MV-4-11 (cell line): ENCODE data around the gene MATN1.

Experiments used
- DNase-seq: peaks from one replicate; lab custom pipeline; 2025; lab: John Stamatoyannopoulos, UW

The MATN1 gene

GRCh38 chr1:30680879-30681278, 42.5 kb downstream of the MATN1 start:
- DNase-seq: no peak

- DNase-seq: no peak
Observed at GRCh38 chr1:30680429-30680828, 43.0 kb downstream of the MATN1 start.

DNA sequence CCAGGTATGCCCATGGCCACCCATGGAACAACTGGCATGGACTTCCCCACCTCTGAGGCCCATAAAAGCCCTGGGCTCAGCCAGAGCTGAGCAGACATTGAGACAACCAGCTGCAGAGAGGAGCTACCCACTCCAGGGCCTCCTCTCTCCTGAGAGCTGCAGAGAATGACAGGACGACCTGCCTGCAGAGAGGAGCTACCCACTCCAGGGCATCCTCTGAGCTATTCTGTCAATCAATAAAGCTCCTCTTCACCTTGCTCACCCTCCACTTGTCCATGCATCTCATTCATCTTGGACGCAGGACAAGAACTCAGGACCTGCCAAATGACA, 43.4 kb downstream of the MATN1 start:
- DNase-seq: no peak

DNA sequence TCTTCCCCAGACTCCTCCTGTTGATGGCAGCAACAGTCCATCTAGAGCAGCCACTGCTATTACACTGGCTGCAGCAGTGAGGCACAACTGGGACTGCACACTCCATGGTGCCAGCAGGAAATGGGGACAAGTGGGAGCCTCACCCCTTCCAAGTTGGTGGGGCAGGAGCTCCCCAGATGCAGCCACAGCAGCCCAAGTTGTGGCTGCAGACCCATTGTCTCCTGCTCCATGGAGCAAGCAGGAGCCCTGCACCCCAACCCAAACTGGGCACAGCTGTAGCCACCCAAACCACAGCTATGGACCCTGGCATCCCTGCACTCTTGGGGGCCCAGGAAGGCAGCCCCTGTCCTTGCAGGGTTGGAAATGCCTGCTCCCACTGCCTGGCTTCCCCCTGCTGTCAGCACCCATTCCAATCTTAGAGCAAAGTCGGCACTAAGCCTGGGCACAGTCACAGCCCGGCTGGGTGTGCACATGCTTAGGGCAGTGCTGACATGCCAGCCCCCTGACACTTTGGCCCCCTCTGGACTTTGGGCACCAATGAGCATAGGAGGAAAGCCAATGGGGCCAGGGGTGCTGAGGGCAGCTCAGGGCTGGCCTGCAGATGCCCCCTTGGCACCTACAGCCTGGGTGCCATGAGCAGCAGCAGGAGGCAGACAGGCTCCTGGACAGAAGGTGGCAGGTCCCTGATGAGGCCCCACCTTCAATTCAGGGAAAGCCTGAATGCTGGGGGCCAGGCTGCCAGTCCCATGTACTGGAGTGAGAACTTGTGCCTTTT, 44.0 kb downstream of the MATN1 start:
- no peak for DNase-seq

- no peak for DNase-seq
Observed at GRCh38 chr1:30678209-30678608, 45.2 kb downstream of the MATN1 start.

DNA sequence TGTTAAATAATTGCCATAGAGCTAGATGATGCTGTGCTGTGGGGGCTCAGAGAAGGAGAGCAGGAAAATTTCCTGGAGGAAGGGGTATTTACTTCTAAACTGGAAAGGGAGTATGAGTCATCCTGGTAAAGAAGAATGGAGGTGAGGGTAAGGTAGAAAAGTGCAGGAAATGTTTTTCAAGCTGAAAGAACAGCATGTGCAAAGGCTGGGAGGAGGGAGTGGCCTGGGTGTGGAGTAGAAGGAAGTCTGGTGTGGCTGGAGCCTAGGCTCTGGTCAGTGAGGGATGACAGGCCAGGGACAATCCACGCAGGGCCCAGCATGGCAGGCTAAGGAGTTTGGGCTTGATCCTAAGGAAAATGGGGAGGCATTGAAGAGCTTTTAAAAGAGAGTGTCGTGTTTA, 45.9 kb downstream of the MATN1 start:
- no peak for DNase-seq

GRCh38 chr1:30675761-30676160, 47.6 kb downstream of the MATN1 start:
- peak; percentile 74 for DNase-seq

- DNase-seq: no peak
Observed at GRCh38 chr1:30675289-30675688, 48.1 kb downstream of the MATN1 start.

GRCh38 chr1:30673395-30673794, 50.0 kb downstream of the MATN1 start:
- DNase-seq: no peak

DNA sequence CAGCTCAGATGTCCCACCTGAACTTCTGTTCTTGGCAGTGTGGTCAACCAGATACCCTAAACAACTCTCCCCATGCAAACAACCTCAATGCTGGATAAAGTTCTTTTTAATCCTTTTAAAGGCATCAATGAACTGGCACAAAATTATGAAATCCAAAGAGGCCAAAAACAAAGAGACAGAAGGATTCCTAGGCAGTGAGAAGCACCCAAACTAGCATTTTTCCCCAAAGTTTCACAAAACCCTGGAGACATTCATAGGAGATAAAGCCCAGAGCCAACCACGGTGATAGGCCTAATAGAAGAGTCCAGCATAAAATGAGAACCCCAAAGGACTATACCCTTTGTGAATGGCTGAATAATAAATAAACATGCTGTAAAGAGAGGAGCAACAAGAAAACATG, 50.7 kb downstream of the MATN1 start:
- DNase-seq: no peak

DNA sequence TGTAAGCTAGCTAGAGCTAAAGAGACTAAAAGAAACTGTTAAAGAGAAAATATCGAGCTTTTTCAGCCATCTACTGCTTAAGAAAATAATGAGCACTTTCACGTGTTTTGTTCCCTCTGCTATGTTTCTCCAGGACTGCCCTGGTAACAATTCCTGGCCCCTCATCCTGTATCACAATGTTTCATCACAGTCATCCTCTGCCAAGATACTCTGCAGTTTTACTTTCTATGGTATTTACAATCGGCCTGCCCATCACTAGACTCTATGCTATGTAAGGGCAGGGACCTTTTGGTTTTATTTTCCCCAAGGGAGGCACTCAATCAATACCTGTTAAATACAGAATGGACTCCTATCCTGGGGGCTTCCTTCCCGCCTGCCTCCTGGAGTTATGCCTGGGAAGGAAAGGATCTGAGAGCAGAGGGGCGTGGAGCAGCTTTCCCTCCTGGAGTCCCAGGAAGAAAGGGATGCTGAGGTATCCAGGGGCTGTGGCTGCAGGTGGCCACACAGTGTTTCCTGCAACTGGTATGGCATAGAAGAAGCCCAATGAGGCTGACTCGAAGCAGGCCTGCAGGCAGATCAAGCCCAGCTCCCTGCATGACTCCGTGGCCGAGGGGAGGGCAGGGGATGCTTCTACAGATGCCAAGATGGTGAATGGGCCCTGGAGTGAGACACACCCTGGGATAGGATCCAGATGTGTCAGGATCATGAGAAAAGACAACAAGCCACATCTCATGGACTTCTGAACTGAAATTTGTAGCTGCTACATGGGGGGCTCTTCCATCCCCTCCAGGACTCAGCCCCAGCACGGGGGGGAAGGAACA, 52.9 kb downstream of the MATN1 start:
- DNase-seq: no peak

GRCh38 chr1:30668546-30669327, 54.6 kb downstream of the MATN1 start:
- DNase-seq: no peak

DNA sequence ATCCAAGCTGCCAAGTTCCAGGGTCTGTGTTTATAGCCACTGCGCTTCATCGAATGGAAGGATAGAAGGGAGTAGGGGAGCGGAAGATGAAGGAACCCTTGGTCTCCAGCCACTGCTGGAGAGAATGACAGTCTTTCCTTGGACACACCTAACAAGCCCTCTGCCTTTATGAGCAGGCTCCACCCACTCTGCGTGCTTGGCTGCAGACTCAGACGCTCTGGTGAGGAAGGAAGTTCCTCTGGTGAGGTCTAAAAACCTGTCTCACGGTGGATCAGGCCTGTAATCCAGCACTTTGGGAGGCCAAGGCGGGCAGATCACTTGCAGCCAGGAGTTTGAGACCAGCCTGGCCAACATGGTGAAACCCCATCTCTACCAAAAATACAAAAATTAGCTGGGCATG, 55.4 kb downstream of the MATN1 start:
- DNase-seq: no peak

GRCh38 chr1:30666756-30667273, 56.6 kb downstream of the MATN1 start:
- no peak for DNase-seq

DNA sequence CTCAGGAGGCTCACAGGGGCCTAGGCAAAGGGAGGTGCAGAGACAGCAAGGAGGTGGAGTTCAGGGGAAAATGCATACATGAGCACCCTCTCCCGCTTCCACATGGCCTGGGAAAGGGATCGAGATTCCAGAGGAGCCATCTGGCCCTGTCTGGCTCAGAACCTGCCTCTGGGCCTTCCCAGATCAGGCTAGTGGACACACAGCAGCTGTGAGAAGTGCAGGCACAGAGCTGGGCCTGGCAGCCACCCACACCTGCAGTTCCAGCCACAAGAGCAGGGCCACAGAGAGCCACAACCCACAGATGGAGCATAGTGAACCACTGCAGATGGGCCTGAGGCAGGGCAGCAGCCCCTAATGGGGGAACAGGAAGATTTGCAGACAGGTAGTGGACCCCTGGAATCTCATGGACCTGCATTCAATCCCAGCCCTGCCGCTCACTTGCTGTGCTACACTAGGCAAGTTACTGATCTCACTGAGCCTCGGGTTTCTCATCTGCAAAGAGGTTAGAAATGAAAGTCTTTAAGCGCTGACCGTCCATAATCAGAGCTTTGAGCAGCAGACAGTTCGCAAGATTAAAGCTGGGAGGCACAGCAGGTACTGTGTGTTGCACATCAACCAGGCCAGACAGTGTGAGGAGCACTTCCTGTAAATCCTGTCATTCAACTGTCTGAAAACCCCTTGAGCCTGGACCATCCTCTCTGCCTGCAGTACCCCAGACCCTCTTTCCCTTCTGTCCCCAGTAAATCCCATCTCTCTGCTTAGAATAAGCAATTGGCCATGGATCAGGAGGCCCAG, 58.0 kb downstream of the MATN1 start:
- no peak for DNase-seq

GRCh38 chr1:30664103-30664755, 59.2 kb downstream of the MATN1 start:
- no peak for DNase-seq

- DNase-seq: no peak
Observed at GRCh38 chr1:30663596-30664091, 59.7 kb downstream of the MATN1 start.

DNA sequence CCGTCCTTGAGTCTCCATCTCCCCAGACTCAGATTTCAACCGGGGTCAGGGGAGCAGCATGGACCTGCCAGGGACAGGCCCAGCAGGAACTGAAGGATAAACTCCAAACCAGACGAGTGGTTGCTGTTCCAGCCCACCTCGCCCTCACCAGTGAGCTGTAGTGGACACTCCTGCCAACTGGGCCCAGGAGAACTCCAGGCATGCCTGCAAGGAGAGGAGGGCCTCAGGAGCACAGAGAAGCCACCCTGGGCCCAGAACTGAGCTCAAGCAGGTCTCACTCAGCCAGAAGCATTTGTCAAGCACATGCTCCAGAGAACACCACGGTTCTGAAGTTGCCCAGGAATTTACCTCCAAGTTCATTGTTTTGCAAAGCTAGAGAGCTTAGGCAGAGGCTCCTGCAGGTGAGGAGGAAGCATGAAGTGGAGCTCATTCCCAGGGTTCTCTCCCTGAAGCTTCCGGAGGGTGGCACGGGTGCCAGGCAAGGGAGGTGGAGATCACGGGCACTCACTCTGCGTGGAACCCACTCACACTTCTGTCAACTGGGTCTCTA, 61.0 kb downstream of the MATN1 start:
- no peak for DNase-seq

DNA sequence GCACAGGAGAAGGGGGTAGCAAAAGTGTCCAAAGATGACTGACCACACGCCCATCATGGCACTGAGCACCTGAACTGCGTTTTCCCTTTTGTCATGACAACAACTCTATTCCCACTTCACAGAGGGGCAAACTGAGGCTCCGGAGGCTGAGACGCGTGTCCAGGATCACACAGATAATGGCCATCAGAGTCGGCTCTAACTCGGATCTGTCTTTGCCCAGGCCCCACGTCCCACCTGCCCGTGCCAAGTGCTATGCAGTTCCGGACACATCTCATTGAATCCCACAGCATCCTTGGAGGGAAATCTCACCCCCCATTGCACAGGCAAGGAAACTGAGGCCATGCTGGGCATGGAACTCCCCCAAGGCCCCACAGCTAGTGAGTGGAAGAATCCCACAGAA, 62.1 kb downstream of the MATN1 start:
- DNase-seq: no peak
